Smooth muscle cell (in vitro differentiated cells): ENCODE measurements around the gene MCU. TPM values are rescaled to one million over a fixed set of nuclear protein-coding genes. Genes with fewer than 3 reads are reported as not detected.
A peak's percentile ranks its signal among the peaks of the same experiment; 100 is the strongest.

Source experiments
- DNase-seq: peaks from one replicate; lab custom pipeline; 2025; ENCODE audit not compliant: unreplicated experiment; lab: John Stamatoyannopoulos, UW
- H2AFZ ChIP-seq: fragments of 200-600 bp; sonication (generic); 2 replicates; pipeline ENCODE4 v1.6.0; 2016; ENCODE audit warnings: antibody characterized with exemption, low read depth, mild to moderate bottlenecking
- H3F3A ChIP-seq: fragments of 200-600 bp; sonication (generic); 2 replicates; pipeline ENCODE4 v1.6.0; 2017; ENCODE audit warnings: antibody characterized with exemption, low read depth
- H3K27ac ChIP-seq: fragments of 200-600 bp; sonication (generic); 2 replicates; pipeline ENCODE4 v1.5.1; 2016; ENCODE audit warnings: low read depth, mild to moderate bottlenecking
- H3K27me3 ChIP-seq: fragments of 200-600 bp; sonication (generic); 2 replicates; pipeline ENCODE4 v1.6.1; 2016; ENCODE audit warnings: low read depth, mild to moderate bottlenecking
- H3K36me3 ChIP-seq: fragments of 200-600 bp; sonication (generic); 2 replicates; pipeline ENCODE4 v1.5.1; 2016; ENCODE audit warnings: low read depth
- H3K4me1 ChIP-seq: fragments of 200-600 bp; sonication (generic); 2 replicates; pipeline ENCODE4 v1.5.1; 2016; ENCODE audit warnings: low read depth
- H3K4me2 ChIP-seq: fragments of 200-600 bp; sonication (generic); 2 replicates; pipeline ENCODE4 v1.6.0; 2016; ENCODE audit warnings: mild to moderate bottlenecking
- H3K4me3 ChIP-seq: fragments of 200-600 bp; sonication (generic); 2 replicates; pipeline ENCODE4 v1.5.1; 2016; ENCODE audit warnings: mild to moderate bottlenecking
- H3K79me2 ChIP-seq: fragments of 200-600 bp; sonication (generic); 2 replicates; pipeline ENCODE4 v1.6.0; 2016; ENCODE audit warnings: low read depth, mild to moderate bottlenecking
- H3K9ac ChIP-seq: fragments of 200-600 bp; sonication (generic); 2 replicates; pipeline ENCODE4 v1.6.0; 2016; ENCODE audit warnings: low read depth
- H3K9me3 ChIP-seq: fragments of 200-600 bp; sonication (generic); replicated peaks from 2 replicates; pipeline ENCODE4 v1.5.1; 2016; ENCODE audit warnings: low read depth
- H4K20me1 ChIP-seq: fragments of 200-600 bp; sonication (generic); 2 replicates; pipeline ENCODE4 v1.6.0; 2016; ENCODE audit warnings: low read depth
- WGBS: methylation state at CpG from one replicate; pipeline ENCODE4 v1.1.7; 2016; ENCODE audit warnings: low lambda C conversion rate; 5-methylcytosine and 5-hydroxymethylcytosine counted together
- polyA plus RNA-seq: library from polyadenylated mRNA; unstranded; fragments of >200 nt; fragmentation: Nextera tagmentation; extraction: Ambion mirVana; gene quantifications from 2 replicates; pipeline ENCODE4 v1.2.1, GENCODE V29; 2016
- total RNA-seq: library from RNA; depleted of rRNA; stranded (reverse); fragments of >200 nt; gene quantifications from 2 replicates; pipeline ENCODE4 v1.2.3, GENCODE V29; 2014
- TF ChIP-seq, protein P1 (sequence below): fragments of 200-600 bp; sonication (generic); IDR thresholded peaks from 2 replicates; pipeline ENCODE4 v1.5.1; 2017; ENCODE audit warnings: borderline replicate concordance, mild to moderate bottlenecking, antibody characterized with exemption; ENCODE audit not compliant: insufficient read depth, poor library complexity, severe bottlenecking

The MCU gene
- total and polyA plus RNA-seq, 2 experiments from 2014 or later: 15.4 to 30.4 TPM

DNA sequence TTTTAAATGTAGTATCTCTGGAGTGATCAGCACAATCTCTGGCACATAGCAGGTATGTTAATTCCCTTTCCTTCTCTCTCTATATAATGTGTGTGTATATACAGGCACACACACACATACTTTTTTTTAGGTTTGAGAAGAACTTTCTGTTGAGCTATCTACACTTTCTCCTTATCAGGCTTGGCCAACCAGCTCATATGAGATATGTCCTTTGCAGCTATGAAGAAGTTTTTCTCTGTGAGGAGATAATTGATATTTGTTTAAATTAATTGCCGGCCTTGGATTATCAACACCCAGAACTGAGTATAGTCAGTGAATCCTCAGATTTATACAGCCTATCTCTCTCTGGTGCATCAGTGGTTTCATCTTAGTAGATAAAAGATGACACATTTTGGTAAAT, 2.3 kb upstream of the MCU start:
- Histone ChIP-seq H3K4me1 (peaks cover 4% of the 10 kb centered on the region), H3F3A (no peaks in the 10 kb centered on the region), H3K36me3 (no peaks in the 10 kb centered on the region), H4K20me1 (peaks cover 18% of the 10 kb centered on the region), H3K9ac (no peak overlapping the region), H3K27me3 (no peaks in the 10 kb centered on the region), H3K9me3 (no peaks in the 10 kb centered on the region), H2AFZ (no peak overlapping the region), H3K27ac (no peak overlapping the region), H3K4me2 (no peak overlapping the region), H3K4me3 (no peak overlapping the region), H3K79me2 (peaks cover 22% of the 10 kb centered on the region)
- DNase-seq: no peak
- TF ChIP-seq, protein P1, sequence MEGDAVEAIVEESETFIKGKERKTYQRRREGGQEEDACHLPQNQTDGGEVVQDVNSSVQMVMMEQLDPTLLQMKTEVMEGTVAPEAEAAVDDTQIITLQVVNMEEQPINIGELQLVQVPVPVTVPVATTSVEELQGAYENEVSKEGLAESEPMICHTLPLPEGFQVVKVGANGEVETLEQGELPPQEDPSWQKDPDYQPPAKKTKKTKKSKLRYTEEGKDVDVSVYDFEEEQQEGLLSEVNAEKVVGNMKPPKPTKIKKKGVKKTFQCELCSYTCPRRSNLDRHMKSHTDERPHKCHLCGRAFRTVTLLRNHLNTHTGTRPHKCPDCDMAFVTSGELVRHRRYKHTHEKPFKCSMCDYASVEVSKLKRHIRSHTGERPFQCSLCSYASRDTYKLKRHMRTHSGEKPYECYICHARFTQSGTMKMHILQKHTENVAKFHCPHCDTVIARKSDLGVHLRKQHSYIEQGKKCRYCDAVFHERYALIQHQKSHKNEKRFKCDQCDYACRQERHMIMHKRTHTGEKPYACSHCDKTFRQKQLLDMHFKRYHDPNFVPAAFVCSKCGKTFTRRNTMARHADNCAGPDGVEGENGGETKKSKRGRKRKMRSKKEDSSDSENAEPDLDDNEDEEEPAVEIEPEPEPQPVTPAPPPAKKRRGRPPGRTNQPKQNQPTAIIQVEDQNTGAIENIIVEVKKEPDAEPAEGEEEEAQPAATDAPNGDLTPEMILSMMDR: no peak
- 97% methylated on average over 1 of the region's 1 CpG for WGBS

DNA sequence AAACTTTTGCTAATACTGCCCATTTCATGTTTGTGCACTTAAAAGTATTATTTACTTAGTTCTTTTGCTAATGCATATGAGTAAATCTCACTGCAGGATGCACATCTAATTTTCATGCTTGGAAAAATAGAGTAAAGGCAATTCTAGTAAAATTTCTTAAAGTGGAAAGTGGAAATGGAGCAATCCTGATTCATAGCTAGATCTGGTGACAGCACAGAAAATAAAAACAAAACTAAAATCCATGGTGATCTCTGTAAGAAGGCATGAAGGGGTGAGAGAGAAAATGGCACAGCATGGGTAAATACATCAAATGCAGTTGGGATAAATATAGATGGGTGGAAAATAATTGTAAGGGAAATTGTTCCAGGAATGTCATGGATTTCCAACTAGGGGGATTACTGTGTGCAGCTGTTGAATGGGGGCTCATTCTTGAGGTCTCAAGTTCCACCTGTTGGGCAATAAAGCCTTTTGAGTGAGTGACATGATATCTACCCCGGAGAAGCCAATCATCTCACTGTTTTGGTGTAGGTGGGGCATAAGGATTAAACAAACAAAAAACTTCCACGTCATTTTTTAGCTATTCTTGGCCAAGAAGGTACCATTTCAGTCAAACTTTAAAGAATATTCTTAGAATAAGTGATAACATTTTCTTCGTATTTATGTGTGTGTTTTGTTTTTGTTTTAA, 1.7 kb upstream of the MCU start:
- 78% methylated on average over 3 of the region's 3 CpGs for WGBS
- Histone ChIP-seq H3K9me3 (no peaks in the 10 kb centered on the region), H3K27me3 (no peaks in the 10 kb centered on the region), H3K4me2 (no peak overlapping the region), H3K9ac (no peak overlapping the region), H3F3A (no peaks in the 10 kb centered on the region), H3K27ac (no peak overlapping the region), H2AFZ (no peak overlapping the region), H3K79me2 (peaks cover 26% of the 10 kb centered on the region), H4K20me1 (peaks cover 23% of the 10 kb centered on the region), H3K4me1 (peaks cover 4% of the 10 kb centered on the region), H3K4me3 (no peak overlapping the region), H3K36me3 (no peaks in the 10 kb centered on the region)
- no peak for DNase-seq
- TF ChIP-seq, protein P1: no peak

DNA sequence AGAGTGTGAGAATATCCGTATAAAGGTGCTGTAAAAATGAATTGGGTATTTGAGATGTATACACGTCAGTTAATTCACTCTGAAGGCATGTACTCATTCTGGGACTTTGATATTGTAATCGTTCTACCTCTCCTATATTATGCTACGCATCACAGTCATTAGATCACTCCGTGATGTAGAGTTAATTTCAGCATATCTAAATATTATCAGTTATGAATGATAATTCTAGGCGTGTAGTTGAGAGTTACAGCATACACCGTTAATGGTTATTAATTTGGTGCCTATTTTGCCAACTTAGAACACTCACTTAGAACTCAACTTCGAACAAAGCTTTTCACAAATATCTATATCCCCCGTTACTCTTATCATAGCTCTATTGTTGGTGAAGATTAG, 477 bp upstream of the MCU start:
- H3K4me2 ChIP-seq: peak overlapping the region; percentile 99
- H3K79me2 ChIP-seq: peaks cover 36% of the 10 kb centered on the region
- DNase-seq: no peak
- no peaks in the 10 kb centered on the region for H3K9me3 ChIP-seq
- H3K4me3 ChIP-seq: peak overlapping the region; percentile 77
- 54% methylated on average over 9 of the region's 9 CpGs for WGBS
- H3K9ac ChIP-seq: no peak overlapping the region
- TF ChIP-seq, protein P1: no peak
- peak overlapping the region; percentile 88 for H2AFZ ChIP-seq
- no peaks in the 10 kb centered on the region for H3F3A ChIP-seq
- H3K36me3 ChIP-seq: no peaks in the 10 kb centered on the region
- H4K20me1 ChIP-seq: peaks cover 33% of the 10 kb centered on the region
- H3K27ac ChIP-seq: no peak overlapping the region
- peaks cover 4% of the 10 kb centered on the region for H3K4me1 ChIP-seq
- H3K27me3 ChIP-seq: no peaks in the 10 kb centered on the region

DNA sequence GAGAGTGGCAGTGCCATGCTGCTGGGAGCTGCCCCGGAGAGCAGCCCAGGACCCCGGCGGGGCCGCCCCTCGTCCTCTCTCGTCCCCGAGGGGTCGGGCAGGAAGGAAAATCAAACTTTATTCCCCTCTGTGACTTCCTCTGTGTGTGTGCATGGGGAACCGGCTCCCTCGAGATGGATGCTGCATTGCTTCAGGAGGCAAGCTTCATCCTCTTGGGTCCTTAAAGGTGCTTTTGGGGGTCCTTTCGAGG, 726 bp downstream of the MCU start:
- Histone ChIP-seq H3F3A (no peaks in the 10 kb centered on the region), H2AFZ (peak overlapping the region; percentile 65), H3K4me3 (peak overlapping the region; percentile 77), H3K9ac (peak overlapping the region; percentile 55), H3K4me2 (peak overlapping the region; percentile 99), H3K4me1 (peaks cover 4% of the 10 kb centered on the region), H3K79me2 (peaks cover 47% of the 10 kb centered on the region), H3K27me3 (no peaks in the 10 kb centered on the region), H3K27ac (no peak overlapping the region), H3K36me3 (no peaks in the 10 kb centered on the region), H3K9me3 (no peaks in the 10 kb centered on the region), H4K20me1 (peaks cover 40% of the 10 kb centered on the region)
- TF ChIP-seq, protein P1: no peak
- 0% methylated on average over 11 of the region's 11 CpGs for WGBS
- no peak for DNase-seq
